ENCODE measurements around the gene AATF. TPM values are rescaled to one million over a fixed set of nuclear protein-coding genes. Genes with fewer than 3 reads are reported as not detected.

The AATF gene
- polyA plus RNA-seq, 10 donors = 19.6 to 26.2 (median 21.9) TPM

DNA sequence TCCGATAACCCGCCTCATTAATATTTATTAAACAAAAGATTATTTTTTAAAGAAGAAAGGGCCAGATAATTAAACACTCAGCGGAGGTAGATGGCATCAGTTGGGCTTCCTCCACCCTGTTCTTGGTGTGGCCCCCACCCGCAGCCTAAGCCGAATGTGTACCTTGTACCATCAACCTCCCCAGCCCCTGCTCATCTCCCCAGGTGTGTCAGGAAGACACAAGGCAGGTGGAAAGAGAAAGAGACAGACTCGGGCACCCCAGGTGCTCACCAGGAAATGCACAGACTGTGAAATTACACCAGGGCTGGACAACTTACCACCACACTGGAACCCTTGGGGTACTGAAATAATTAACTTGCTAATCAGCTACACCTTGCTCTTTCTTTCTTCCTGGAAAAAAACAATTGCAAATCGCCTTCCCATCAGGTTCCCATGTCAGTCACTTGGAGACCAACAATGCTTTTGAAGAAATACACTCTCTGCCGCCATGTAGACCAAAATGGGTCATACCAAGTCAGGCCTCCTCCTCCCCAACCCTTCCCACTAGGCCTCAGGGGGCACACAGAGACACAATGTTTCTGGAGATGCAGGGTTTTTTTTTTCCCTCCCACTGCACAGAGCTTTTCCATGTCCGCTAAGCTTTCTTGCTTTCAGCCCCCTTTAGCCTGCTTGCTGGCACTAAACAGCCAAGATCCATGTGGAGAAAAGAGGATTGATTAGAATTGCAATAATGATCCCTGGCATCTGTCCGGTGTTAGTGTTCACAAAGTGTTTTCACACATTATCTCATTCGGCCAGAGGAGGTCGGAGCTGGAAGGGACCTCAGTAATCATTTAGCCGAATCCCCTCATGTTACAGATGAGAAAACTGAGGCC, 20.0 kb upstream of the AATF start:
- DNase-seq = no peak

- no peak for DNase-seq
Measured at GRCh38 chr17:36929851-36930582, 18.7 kb upstream of the AATF start.

GRCh38 chr17:36930583-36930900, 18.2 kb upstream of the AATF start:
- DNase-seq = no peak

DNA sequence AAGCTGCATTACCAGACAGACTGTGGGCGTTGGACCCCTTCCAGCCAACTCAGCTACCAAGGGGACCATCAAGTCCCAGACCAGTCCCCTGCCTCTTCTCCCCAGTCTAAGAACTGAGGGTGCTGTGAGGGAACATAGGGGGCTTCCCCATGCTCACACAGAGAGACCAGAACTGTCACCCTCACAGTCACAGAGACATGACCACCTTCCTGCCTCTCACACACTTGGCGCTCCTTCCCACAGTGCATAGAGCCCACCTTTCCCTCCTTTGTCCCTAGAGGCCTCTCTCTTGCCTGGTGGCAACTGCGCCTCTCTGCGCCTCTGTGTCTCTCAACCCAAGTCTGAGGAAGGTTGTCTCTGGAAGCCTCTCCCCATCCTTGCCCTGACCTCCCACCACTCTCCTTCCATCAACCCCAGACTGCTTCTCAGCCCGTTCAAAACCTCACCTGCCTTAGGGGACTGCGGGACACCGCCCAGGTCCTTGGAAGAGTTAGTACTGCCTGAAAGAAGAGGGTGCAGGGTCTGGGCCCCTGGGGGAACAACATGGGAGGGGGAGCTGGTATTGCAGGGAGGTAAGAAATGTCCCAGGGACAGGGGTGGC, 17.6 kb upstream of the AATF start:
- no peak for DNase-seq

DNA sequence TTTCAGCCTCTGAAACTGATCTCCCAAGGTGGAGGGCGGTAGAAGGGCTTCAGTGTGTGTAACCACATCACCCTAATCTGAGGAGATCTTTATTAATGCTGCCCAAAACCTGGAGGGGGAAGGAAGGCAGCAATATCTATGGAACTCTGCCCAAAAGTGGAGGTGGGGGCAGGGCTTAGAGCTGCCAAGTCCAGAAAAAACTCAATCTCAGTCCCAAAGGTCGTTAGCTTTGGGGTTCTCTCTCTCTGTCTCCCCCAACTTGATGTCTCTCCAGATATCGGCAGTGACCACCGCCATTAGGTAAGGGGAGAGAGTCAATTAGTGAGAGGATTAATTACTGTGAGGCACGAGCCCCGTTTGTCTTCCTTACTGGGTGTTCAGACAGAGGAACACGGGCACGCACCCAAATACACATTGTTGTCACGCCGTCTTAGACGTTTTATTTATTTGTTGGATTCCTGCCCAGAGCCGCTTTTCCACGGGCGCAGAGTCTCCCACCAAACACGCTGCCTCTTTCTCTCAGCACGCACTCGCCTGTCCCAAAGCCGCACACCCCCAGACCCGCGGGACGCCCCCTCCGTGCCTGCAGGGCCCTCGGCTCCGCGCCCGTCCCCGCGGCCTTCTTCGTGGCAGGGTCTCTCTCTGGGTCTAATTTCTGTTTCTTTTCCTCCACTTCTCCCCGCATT, 16.9 kb upstream of the AATF start:
- peak in 1 of 3 donors; percentile 55 for DNase-seq

GRCh38 chr17:36932383-36932693, 16.4 kb upstream of the AATF start:
- DNase-seq = no peak

DNA sequence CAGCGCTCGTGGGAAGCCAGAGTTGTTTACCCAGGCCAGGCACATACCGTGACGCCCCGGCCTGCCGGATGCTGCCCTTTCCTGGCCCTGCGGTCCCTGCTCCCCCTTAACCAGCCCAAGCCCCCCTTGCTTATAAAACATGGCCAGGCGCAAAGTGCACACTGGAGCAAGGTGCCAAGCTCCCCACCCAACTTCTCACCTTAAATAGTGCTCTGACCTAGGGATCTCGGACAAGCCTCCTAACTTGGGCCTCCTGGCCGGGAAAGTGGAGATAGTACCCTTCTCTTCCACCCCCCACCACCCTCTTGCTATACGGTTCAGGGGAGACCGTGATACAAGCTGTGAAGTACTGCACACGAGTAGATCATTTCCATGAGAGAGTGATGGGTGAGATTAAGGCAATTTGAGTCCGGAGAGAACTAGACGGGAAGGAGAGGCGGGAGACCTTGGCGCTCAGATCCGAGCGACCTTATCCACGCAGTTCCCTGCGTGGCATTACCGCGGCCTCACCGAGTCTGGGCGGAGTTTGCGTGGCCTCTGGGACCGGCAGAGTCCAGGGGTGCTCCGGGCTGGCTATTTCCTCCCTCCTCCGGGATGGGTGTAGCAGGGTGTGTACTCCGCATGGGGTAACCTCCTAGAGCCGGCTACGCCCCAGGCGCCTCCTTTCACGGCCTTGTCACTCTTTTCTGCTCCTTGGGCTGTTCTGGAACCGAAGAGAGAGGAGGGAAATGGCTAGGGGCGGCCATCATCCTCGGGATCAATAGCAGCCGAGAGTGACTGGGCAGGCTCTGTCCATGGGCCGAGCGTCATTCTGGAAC, 15.9 kb upstream of the AATF start:
- no peak for DNase-seq

DNA sequence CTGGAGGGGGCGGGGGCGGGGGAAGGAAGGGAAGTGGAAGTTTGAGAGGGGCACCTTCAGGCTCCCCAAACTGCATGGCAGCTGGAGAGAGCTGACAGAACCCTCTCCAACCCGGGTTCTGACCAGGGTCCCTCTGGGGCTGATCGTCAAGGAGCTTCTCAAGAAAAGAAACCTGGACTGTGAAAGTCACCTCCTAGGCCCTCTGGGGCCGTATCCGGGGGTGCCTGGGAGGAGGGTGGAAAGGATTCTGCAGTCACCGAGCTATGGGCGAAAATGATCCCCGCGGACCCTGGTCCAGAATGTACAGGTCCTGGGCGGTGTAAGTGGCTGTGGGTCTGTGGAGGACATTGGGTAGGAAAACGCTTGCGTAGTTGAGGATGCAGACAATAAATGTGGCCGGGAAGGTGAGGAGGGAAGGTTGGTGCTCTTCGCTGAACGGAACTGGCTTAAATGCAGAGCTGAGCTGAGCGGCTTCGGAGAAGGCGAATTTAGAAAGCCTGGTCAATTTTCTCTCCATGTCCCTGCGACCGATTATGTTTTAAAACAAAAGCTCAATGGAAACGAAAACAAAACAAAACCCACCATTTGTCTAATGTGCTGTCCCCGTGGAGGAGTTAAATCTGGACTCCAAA, 15.1 kb upstream of the AATF start:
- DNase-seq = peak in 1 of 3 donors; percentile 42

GRCh38 chr17:36934144-36934691, 14.5 kb upstream of the AATF start:
- peak in 1 of 3 donors; percentile 51 for DNase-seq

DNA sequence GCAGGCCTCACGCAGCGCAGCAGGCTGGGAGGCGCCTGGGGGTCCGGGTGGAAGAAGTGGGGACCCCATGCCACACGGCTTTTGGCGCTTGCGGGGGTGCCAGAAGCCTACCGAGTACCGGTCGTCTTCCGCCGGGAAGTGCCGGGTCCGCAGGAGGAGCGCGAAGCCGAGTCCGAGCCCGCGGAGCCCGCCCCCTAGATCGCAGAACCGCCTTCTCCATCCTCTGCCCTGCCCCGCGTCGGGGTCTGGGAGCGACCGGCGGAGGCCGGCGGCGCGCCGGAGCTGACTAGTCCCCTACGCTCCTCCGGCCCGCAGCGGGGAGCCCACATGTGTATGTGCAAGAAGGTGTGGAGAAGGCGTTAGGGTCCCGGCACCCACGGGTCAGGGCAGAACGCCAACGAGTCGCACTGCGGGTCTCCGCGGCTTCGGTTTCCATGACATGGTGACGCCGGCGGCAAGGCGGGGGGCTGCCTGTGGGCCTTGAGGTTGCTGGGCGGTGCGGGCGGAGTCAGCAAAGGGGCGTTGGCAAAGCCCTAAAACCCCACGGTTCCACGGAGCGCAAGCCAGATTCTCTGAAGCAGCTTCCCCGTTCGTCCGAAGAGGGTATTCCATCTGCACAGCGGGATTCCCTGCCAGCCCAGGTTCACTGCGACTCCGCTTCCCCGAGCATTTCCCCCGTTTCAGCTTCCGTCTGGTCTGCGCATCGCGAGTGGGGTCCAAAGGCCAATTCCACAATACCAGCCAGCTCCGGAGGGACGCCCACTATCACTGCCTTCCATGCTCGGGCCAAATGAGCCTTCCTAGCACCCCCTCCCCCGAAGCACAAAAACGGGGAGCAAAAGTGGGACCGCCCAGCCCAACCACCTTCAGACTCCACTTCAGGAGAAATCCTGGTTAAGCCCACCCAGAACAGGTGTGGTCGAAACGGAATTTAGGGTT, 13.8 kb upstream of the AATF start:
- peak in 1 of 3 donors; percentile 68 for DNase-seq

DNA sequence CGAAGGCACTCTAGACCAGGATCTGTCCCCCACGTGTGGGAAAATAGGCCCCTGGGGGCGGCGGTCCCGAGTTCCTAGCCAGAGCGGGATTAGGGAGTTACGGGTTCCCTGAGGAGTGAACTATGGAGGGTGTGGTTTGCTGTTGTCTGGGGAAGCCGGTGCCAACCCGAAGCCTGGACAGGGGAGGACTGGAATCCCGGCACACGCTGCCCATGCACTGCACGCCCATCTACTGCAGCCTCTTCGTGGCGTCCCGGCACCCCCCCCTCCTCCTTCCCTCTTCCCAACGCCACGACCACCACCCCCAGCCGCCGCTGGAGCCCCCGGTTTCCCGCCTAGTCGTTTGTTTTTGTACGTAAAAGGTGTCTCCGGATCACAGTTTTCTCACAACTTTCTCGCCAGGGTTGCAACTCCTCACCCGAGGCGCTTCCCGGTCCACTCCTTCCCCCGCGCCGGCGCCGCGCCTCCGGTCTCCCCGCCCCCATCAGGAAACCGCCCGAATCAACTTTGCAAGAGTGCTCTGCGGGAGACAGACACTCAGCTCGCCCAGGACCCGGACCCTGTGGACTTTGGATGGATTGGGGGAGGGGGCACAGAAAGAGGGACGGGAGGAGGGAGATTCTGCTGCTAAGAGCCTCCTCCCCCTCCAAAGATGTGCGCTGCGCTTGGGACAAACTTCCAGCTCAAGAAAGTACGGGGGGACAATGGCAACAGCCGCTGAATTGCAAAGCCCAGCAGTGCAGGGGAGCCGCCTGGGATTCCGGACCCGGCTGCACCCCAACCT, 12.9 kb upstream of the AATF start:
- DNase-seq = peak in 1 of 3 donors; percentile 46

- peak in 1 of 3 donors; percentile 54 for DNase-seq
Measured at GRCh38 chr17:36936455-36937000, 12.2 kb upstream of the AATF start.

GRCh38 chr17:36937001-36937958, 11.5 kb upstream of the AATF start, which contains the start of gene LHX1:
TSS of gene LHX1 (plus strand) at chr17:36937475. CDS start at chr17:36938198, 723 bp downstream.
- peak in 1 of 3 donors; percentile 59 for DNase-seq

- DNase-seq = peak in 1 of 3 donors; percentile 52
Measured at GRCh38 chr17:36937959-36938565, 10.7 kb upstream of the AATF start.

GRCh38 chr17:36938566-36939051, 10.1 kb upstream of the AATF start:
- DNase-seq = peak in 1 of 3 donors; percentile 44

Measured in muscle of back (tissue), 11 donors.